ENCODE data around the gene MSI2.

DNA sequence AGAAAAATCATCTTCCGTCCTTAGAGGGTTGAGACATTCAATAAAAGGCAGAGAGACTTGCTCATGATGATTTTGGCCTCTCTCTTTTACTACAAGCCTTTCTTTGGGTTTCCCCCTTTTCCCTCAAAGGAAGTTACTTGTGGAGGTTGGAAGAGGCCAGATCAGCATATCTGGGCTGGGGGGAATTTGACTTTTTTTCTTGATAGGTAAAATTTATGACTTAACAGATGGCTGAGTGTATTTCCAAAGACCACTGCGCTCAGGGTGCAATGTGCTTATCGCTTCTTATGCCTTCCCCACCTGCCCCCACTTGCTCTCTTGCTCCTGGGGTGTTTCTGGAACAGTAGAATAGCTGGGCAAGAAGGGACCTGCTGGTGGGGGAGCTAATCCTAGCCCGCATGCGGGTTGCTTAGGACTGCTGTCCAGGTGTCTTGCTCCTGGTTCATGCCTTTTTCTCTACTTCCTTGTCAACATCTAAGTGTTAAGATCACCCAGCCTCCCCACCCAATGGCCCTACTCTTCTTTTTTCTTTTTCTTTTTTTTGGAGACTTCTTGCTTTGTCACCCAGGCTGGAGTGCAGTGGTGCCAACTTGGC, 131.9 kb downstream of the MSI2 start:
- TF ChIP-seq, protein P1, sequence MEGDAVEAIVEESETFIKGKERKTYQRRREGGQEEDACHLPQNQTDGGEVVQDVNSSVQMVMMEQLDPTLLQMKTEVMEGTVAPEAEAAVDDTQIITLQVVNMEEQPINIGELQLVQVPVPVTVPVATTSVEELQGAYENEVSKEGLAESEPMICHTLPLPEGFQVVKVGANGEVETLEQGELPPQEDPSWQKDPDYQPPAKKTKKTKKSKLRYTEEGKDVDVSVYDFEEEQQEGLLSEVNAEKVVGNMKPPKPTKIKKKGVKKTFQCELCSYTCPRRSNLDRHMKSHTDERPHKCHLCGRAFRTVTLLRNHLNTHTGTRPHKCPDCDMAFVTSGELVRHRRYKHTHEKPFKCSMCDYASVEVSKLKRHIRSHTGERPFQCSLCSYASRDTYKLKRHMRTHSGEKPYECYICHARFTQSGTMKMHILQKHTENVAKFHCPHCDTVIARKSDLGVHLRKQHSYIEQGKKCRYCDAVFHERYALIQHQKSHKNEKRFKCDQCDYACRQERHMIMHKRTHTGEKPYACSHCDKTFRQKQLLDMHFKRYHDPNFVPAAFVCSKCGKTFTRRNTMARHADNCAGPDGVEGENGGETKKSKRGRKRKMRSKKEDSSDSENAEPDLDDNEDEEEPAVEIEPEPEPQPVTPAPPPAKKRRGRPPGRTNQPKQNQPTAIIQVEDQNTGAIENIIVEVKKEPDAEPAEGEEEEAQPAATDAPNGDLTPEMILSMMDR (IDR thresholded peaks at IDR 0.05) = no peak
- TF ChIP-seq POLR2AphosphoS5 (IDR thresholded peaks at IDR 0.05) (no peak), POLR2A (IDR thresholded peaks at IDR 0.05) (no peak)
